Skeletal muscle tissue (tissue), 4 donors: ENCODE data around the gene PMPCB. TPM values are rescaled to one million over a fixed set of nuclear protein-coding genes. Genes with fewer than 3 reads are reported as not detected.
A peak's percentile ranks its signal among the peaks of the same experiment; 100 is the strongest.

ENCODE experiments used
- H3K27ac ChIP-seq: one replicate; pipeline ENCODE4 v1.7.0; 2013; ENCODE audit warnings: mild to moderate bottlenecking, low read depth, low read length, inconsistent platforms
- H3K27me3 ChIP-seq, 3 donors: one replicate each; pipeline ENCODE4 v1.7.0; 2013; ENCODE audit warnings: low read length in 3 of 3; ENCODE audit not compliant: control insufficient read depth in 3 of 3, insufficient read depth in 3 of 3
- H3K36me3 ChIP-seq, 3 donors: one replicate each; pipeline ENCODE4 v1.7.0; 2013; ENCODE audit warnings: low read length in 3 of 3; ENCODE audit not compliant: control insufficient read depth in 3 of 3, insufficient read depth in 3 of 3
- H3K4me1 ChIP-seq, 3 donors: one replicate each; pipeline ENCODE4 v1.7.0; 2013; ENCODE audit warnings: low read length in 3 of 3, mild to moderate bottlenecking in 3 of 3; ENCODE audit not compliant: control insufficient read depth in 3 of 3, insufficient read depth in 3 of 3
- H3K4me3 ChIP-seq, 3 donors: one replicate each; pipeline ENCODE4 v1.7.0; 2013; ENCODE audit warnings: low read length in 3 of 3
- H3K9ac ChIP-seq, 3 donors: one replicate each; pipeline ENCODE4 v1.7.0; 2013; ENCODE audit warnings: low read length in 3 of 3, mild to moderate bottlenecking in 3 of 3, moderate library complexity in 2 of 3, low read depth in 1 of 3
- H3K9me3 ChIP-seq, 3 donors: one replicate each; pipeline ENCODE4 v1.7.0; 2013; ENCODE audit warnings: low read length in 3 of 3; ENCODE audit not compliant: control insufficient read depth in 3 of 3
- total RNA-seq: library from RNA; depleted of rRNA; stranded (reverse); fragments of >200 nt; gene quantifications from one replicate; pipeline ENCODE4 v1.2.3, GENCODE V29; 2014
- donor health status: Osteomylitis.

Gene PMPCB
- total RNA-seq, 1 donor from 2014 or later: 53.8 TPM

DNA sequence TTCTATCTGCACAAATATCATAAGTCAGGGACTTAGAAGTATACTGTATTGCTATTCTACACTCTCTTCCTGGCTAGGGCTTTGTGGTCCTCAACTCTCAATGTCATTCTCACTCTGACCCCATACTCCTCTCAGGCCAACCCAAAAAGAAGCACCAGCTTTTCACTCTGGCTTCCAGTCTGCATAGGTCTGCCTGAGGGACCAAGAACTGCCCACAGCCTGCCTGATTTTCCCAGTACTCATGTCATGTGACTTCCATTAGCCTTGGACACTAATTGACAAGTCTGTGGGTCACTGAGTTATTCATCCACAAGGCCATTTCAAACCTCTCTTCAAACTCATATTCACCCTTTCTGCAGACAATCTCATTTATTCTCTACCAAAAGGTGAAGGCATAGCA is 19.8 kb downstream of the PMPCB start:
- peaks cover 29 to 79% (median 65%) of the 10 kb centered on the region in 3 donors for H3K36me3 ChIP-seq

DNA sequence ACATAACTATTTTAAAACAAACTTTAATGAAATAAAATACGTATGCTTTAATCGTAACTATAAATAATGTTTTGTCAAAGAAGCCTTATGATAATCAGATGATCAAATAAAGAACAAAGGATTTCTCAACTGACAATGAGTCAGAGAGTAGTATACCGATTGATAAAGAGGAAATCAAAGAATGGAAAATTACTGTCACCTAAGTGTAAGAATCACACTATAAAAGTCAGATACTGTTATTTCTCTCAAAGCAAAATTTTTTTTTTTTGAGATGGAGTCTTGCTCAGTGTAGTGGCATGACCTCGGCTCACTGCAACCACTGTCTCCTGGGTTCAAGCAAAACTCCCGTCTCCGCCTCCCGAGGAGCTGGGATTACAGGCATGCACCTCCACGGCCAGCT is 28.5 kb downstream of the PMPCB start:
- Histone ChIP-seq H3K36me3 (peaks cover 8 to 35% (median 27%) of the 10 kb centered on the region in 3 donors), H3K27ac (no peak overlapping the region), H3K4me1 (no peaks in the 10 kb centered on the region), H3K27me3 (no peaks in the 10 kb centered on the region), H3K9ac (no peak overlapping the region), H3K9me3 (no peaks in the 10 kb centered on the region), H3K4me3 (no peak overlapping the region)

More for the DNA sequence above, 19.8 kb downstream of the PMPCB start:
- Histone ChIP-seq H3K9me3 (no peaks in the 10 kb centered on the region), H3K4me1 (no peaks in the 10 kb centered on the region), H3K4me3 (no peak overlapping the region), H3K27me3 (no peaks in the 10 kb centered on the region), H3K9ac (no peak overlapping the region), H3K27ac (no peak overlapping the region)

DNA sequence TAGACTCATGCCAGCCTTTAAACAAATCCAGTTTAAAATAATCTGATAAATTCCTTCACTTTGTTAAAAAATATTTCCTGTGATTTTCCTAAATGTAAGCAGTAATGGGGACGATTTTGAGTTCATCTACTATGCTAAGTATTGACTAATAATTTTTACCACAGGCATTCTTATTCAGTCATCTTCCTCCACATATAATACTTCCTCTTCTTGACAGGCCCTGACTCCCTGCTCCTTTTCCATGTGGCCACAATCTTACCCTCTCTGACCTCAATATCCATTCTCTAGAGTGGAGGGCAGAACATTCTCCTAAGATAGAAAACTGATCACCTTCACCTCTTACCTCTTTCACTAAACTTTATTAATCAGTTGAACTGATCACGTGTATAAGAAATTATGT is 39.5 kb downstream of the PMPCB start:
- Histone ChIP-seq H3K27me3 (no peaks in the 10 kb centered on the region), H3K36me3 (peaks cover 9 to 38% (median 30%) of the 10 kb centered on the region in 3 donors), H3K9me3 (no peaks in the 10 kb centered on the region), H3K4me1 (no peaks in the 10 kb centered on the region), H3K4me3 (no peak overlapping the region), H3K9ac (no peak overlapping the region), H3K27ac (no peak overlapping the region)

DNA sequence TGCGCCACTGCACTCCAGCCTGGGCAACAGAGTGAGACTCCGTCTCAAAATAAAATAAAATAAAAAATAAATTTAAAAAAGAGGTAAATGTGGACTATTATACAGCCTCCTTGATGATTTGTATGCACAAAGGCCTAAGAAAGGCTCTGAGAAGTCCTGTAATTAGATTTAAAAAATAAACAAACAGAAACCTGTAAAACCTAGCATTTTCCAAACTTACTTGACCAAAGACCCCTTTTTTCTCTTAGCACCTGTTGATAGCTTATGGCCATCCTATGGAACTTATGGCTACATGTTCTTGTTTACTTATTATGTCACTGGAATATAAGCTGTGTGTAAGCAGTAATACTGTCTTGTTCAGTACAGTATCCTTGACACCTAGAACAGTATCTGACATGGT is 41.6 kb downstream of the PMPCB start:
- peaks cover 9 to 36% (median 32%) of the 10 kb centered on the region in 3 donors for H3K36me3 ChIP-seq

DNA sequence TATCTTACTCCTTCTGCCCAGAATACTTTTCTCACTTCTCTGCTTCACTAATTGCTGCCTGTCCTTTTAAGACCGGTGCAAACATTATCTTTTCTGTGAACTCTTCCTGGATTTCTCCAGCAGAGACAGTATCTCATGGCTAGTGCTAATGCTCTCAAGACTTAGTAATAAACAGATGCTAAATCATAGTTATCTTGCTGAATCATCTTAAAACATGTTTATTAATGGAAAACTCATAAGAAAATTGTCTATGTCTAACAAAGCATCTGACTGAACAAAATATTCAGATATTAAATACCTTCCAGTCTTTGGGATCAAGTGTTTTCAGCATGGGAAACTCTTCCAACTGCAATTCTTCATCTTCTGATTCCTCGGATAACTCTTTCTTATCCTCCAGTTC is 44.2 kb downstream of the PMPCB start:
- Histone ChIP-seq H3K9me3 (no peaks in the 10 kb centered on the region), H3K4me3 (no peak overlapping the region), H3K4me1 (peaks cover 8 to 15% (median 10%) of the 10 kb centered on the region in 3 donors), H3K27me3 (no peaks in the 10 kb centered on the region), H3K27ac (no peak overlapping the region), H3K9ac (no peak overlapping the region), H3K36me3 (peaks cover 9 to 35% (median 27%) of the 10 kb centered on the region in 3 donors)

More for the DNA sequence above, 41.6 kb downstream of the PMPCB start:
- Histone ChIP-seq H3K4me1 (peaks cover 6 to 8% (median 7%) of the 10 kb centered on the region in 3 donors), H3K4me3 (no peak overlapping the region), H3K27ac (no peak overlapping the region), H3K27me3 (no peaks in the 10 kb centered on the region), H3K9me3 (no peaks in the 10 kb centered on the region), H3K9ac (no peak overlapping the region)

DNA sequence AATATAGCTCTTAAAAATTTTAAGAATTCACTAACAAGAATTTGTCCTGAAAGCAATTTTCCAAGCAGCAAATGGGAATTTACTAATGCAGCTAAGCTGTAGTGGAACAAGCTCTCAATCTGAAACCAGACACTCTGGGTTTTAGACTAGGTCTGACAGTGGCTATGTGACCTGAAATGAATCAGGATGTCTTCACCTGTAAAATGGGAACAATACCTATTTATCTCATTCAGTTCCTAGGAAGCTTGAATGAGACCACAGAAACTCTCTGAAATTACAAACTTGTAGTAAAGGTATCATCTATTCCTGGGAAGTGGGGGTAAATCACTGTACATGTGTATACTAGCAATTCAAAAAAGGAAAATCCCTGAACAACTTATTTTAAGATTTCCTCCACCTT is 46.1 kb downstream of the PMPCB start:
- H3K27ac ChIP-seq: peak overlapping the region; percentile 75

DNA sequence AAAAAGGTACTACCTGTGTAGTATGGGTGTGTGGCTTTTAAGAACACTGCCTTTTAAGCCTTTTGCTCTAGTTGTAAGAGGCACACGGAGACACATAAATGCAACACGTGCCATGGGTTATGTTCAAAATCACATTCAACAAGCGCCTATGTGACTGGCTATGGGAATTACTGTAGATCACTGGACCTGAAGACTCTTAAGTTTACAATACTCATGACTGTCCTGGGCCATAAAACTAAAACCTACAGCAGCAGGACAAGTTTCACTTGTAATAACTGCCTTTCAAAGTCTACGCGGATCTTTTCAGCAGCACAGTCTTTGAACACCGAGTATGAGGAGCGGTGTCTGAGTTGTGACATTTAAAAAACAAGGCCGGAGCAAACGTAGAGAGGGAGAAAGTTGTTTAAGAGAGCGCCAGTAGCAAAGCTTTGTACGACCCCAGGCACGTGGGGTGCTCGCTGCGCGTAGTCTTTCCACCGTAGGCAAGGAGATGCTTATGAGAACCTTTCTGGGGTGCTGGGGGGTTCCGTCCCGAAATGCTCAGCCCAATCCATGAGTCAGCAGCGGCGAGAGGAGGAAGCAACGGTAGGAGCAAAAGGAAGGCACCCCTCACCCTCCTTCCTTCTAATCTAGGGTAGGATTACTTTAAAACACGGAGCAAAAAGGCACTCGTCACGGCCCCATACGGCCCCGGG is 46.7 kb downstream of the PMPCB start:
- peak overlapping the region; percentile 75 for H3K27ac ChIP-seq
- H3K4me1 ChIP-seq: peaks cover 20 to 21% (median 21%) of the 10 kb centered on the region in 3 donors

More for the DNA sequence above, 46.1 kb downstream of the PMPCB start:
- H3K36me3 ChIP-seq: peaks cover 4 to 22% (median 13%) of the 10 kb centered on the region in 3 donors
- peak overlapping the region; percentile 86 to 98 (median 95) for H3K4me3 ChIP-seq
- peaks cover 15 to 21% (median 18%) of the 10 kb centered on the region in 3 donors for H3K4me1 ChIP-seq
- no peaks in the 10 kb centered on the region for H3K27me3 ChIP-seq
- H3K9me3 ChIP-seq: no peaks in the 10 kb centered on the region
- H3K9ac ChIP-seq: peak overlapping the region; percentile 86 to 94 (median 92)

DNA sequence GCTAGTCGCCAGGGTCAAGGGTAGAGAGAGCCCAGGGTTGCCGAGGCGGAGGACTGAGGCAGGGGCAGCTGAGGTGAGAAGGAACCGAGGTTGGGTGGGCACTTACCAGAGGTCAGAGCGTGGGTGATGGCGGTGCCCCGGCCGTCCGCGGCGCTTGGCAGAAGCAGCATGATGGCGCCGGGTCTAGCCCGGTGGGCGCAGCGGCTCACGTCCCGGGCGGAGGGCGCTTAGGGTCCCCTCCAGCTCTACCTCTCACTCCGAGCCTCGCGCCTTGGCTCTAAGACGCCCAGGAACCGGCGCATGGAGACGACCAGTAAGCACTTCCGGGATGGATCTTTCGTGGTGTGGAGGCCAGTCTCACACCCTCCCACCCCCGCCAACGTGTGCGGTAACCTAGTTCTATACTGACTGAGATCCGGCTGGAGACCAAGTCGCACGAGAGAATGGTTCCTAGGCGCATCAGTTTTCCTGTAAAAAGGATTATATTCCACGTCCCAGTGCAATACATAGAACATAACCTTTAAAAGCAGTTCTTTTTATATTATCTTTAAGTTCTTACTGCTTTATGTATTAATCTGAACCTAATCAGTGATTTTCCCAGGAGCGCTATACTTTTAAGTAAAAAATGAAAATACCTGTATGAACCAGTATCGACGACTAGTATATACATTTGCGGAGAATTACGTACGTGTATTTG is 47.4 kb downstream of the PMPCB start, which contains the start of gene DNAJC2:
Gene DNAJC2 (minus strand): TSS at position 315 of the 697 bp plus-strand sequence. CDS start 145 bp downstream, at position 170.
- Histone ChIP-seq H3K9me3 (no peaks in the 10 kb centered on the region), H3K27ac (peak within 1 kb of the TSS; percentile 75), H3K4me3 (peak within 1 kb of the TSS; percentile 86 to 98 (median 95)), H3K9ac (peak within 1 kb of the TSS; percentile 86 to 94 (median 92)), H3K4me1 (peaks cover 26 to 27% (median 26%) of the 10 kb centered on the region in 3 donors), H3K27me3 (no peaks in the 10 kb centered on the region), H3K36me3 (peaks cover 4 to 16% (median 9%) of the 10 kb centered on the region in 3 donors)

More for the DNA sequence above, 46.7 kb downstream of the PMPCB start:
- Histone ChIP-seq H3K36me3 (peaks cover 4 to 21% (median 12%) of the 10 kb centered on the region in 3 donors), H3K9ac (peak overlapping the region; percentile 86 to 94 (median 92)), H3K9me3 (no peaks in the 10 kb centered on the region), H3K27me3 (no peaks in the 10 kb centered on the region), H3K4me3 (peak overlapping the region; percentile 86 to 98 (median 95))

DNA sequence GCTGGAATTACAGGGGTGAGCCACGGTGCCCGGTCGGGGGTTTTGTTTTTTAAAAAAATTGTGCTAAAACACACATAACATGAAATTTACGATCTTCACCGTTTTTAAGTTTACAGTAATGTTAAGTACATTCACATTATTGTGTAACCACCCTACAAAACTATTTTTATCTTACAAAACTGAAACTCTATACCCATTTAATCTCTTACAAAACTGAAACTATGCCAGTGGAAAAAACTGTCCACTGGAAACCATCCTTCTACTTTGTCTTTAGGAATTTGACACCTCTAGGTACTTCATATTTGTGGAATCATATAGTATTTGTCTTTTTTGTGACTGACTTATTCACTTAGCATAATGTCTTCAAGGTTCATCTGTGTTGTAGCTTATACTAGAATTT is 49.2 kb downstream of the PMPCB start:
- Histone ChIP-seq H3K36me3 (peaks cover 0 to 9% (median 4%) of the 10 kb centered on the region in 3 donors), H3K9me3 (no peaks in the 10 kb centered on the region), H3K27me3 (no peaks in the 10 kb centered on the region), H3K4me3 (peak overlapping the region in 1 of 3 donors; percentile 91), H3K4me1 (peaks cover 36 to 42% (median 40%) of the 10 kb centered on the region in 3 donors), H3K9ac (no peak overlapping the region), H3K27ac (peak overlapping the region; percentile 95)
